Medulla oblongata (tissue), 1 donor: ENCODE measurements around the gene ETV1.
A peak's percentile ranks its signal among the peaks of the same experiment; 100 is the strongest.
"Not testable (repeated sequence)": the region's sequence is repeated elsewhere in the genome, so short reads cannot be mapped to it uniquely, and the experiment has no call there.

Source experiments
- DNase-seq: peaks from one replicate; pipeline ENCODE4 v3.0.0-alpha.2; 2015; ENCODE audit errors: extremely low spot score

The ETV1 gene

GRCh38 chr7:13932131-13932530 lies 57.3 kb downstream of the ETV1 start:
- DNase-seq: no peak

GRCh38 chr7:13921062-13921461 lies 68.4 kb downstream of the ETV1 start:
- no peak for DNase-seq

- no peak for DNase-seq
Observed at GRCh38 chr7:13920053-13920697, 69.3 kb downstream of the ETV1 start.

GRCh38 chr7:13918333-13918732 lies 71.1 kb downstream of the ETV1 start:
- not testable (repeated sequence) for DNase-seq

- DNase-seq: not testable (repeated sequence)
Observed at GRCh38 chr7:13917103-13917502, 72.4 kb downstream of the ETV1 start.

- DNase-seq: no peak
Observed at GRCh38 chr7:13915891-13916290, 73.6 kb downstream of the ETV1 start.

GRCh38 chr7:13912715-13913278 lies 76.7 kb downstream of the ETV1 start:
- DNase-seq: no peak

GRCh38 chr7:13911909-13912308 lies 77.6 kb downstream of the ETV1 start:
- no peak for DNase-seq

GRCh38 chr7:13910805-13911551 lies 78.5 kb downstream of the ETV1 start:
- DNase-seq: no peak

GRCh38 chr7:13908667-13909397 lies 80.6 kb downstream of the ETV1 start:
- no peak for DNase-seq

- DNase-seq: no peak
Observed at GRCh38 chr7:13907831-13908230, 81.6 kb downstream of the ETV1 start.

- no peak for DNase-seq
Observed at GRCh38 chr7:13904689-13905088, 84.8 kb downstream of the ETV1 start.

GRCh38 chr7:13904007-13904406 lies 85.5 kb downstream of the ETV1 start:
- DNase-seq: no peak

- DNase-seq: no peak
Observed at GRCh38 chr7:13901577-13901976, 87.9 kb downstream of the ETV1 start.

- DNase-seq: peak; percentile 9
Observed at GRCh38 chr7:13898957-13899670, 90.4 kb downstream of the ETV1 start.

GRCh38 chr7:13897819-13898218 lies 91.6 kb downstream of the ETV1 start:
- no peak for DNase-seq

- DNase-seq: no peak
Observed at GRCh38 chr7:13894954-13895353, 94.5 kb downstream of the ETV1 start.

GRCh38 chr7:13894377-13894776 lies 95.1 kb downstream of the ETV1 start:
- DNase-seq: no peak

- no peak for DNase-seq
Observed at GRCh38 chr7:13890793-13891192, 98.7 kb downstream of the ETV1 start.

GRCh38 chr7:13886356-13886755 lies 103.1 kb downstream of the ETV1 start:
- no peak for DNase-seq

- DNase-seq: no peak
Observed at GRCh38 chr7:13882051-13882450, 107.4 kb downstream of the ETV1 start.

- no peak for DNase-seq
Observed at GRCh38 chr7:13880789-13881188, 108.7 kb downstream of the ETV1 start.
